ENCODE data around the gene CEP85.

- TF ChIP-seq TCF7L2 (IDR thresholded peaks at IDR 0.05; ENCODE audit: low read depth, low read length) (no peak), CTCF (IDR thresholded peaks at IDR 0.05) (no peak), POLR2AphosphoS5 (IDR thresholded peaks at IDR 0.05; ENCODE audit: low read depth, low read length) (no peak), SIN3A (IDR thresholded peaks at IDR 0.05; ENCODE audit: borderline replicate concordance, insufficient read depth, low read depth, low read length) (no peak)
Measured at GRCh38 chr1:26281971-26282370, 48.0 kb downstream of the CEP85 start.

Data from Panc1 (cell line).